SK-N-SH (cell line): ENCODE results near the gene PPP1R37. TPM values are rescaled to one million over a fixed set of nuclear protein-coding genes. Genes with fewer than 3 reads are reported as not detected.

Source experiments
- CTCF ChIA-PET: fragments of 300-600, 350-600 bp; formaldehyde crosslinking; extraction: SDS; loops from one replicate; lab custom pipeline; 2021; lab: Yijun Ruan, JAX
- POLR2A ChIA-PET: fragments of 350-600 bp; sonication (Branson Sonifier 250); formaldehyde crosslinking; extraction: SDS; loops from one replicate; lab custom pipeline; 2020; ENCODE audit warnings: antibody characterized with exemption, inconsistent platforms; lab: Yijun Ruan, JAX
- DNase-seq: peaks from one replicate; pipeline ENCODE4 v3.0.0; 2012
- H2AFZ ChIP-seq: fragments of 200-600 bp; sonication (generic); 2 replicates; pipeline ENCODE4 v1.8.1; 2016; ENCODE audit warnings: antibody characterized with exemption, mild to moderate bottlenecking, low read depth
- H3F3A ChIP-seq: fragments of 200-600 bp; sonication (generic); replicated peaks from 2 replicates; pipeline ENCODE3; 2016; ENCODE audit warnings: antibody characterized with exemption, mild to moderate bottlenecking; ENCODE audit not compliant: insufficient read depth
- H3K27ac ChIP-seq, 2 experiments: fragments of 200-500 bp in 1 of 2; fragments of 200-600 bp in 1 of 2; sonication (Bioruptor generic) in 1 of 2; sonication (generic), shearing (Covaris generic) in 1 of 2; 2 replicates each; pipeline versions ENCODE4 v1.5.1 to v1.6.1; 2014 to 2016; ENCODE audit warnings: low read depth in 2 of 2, inconsistent platforms in 1 of 2, low read length in 1 of 2, mild to moderate bottlenecking in 1 of 2, mixed read lengths in 1 of 2
- H3K27me3 ChIP-seq: fragments of 200-600 bp; sonication (generic), shearing (Covaris generic); 2 replicates; pipeline ENCODE4 v1.6.1; 2016; ENCODE audit warnings: mixed run types; ENCODE audit not compliant: insufficient read depth
- H3K36me3 ChIP-seq, 2 experiments: fragments of 200-500 bp in 1 of 2; fragments of 200-600 bp in 1 of 2; sonication (Bioruptor generic) in 1 of 2; sonication (generic) in 1 of 2; replicated peaks in 1 of 2; 2 replicates each; pipeline versions ENCODE3 to v1.5.1; 2014 to 2016; ENCODE audit warnings: low read length in 1 of 2, mild to moderate bottlenecking in 1 of 2; ENCODE audit not compliant: insufficient read depth in 2 of 2, control insufficient read depth in 1 of 2
- H3K4me1 ChIP-seq, 2 experiments: fragments of 200-500 bp in 1 of 2; fragments of 200-600 bp in 1 of 2; sonication (Bioruptor generic) in 1 of 2; sonication (generic), shearing (Covaris generic) in 1 of 2; 2 replicates each; pipeline versions ENCODE4 v1.5.1 to v1.6.1; 2014 to 2016; ENCODE audit warnings: low read depth in 1 of 2, low read length in 1 of 2, mixed run types in 1 of 2; ENCODE audit not compliant: insufficient read depth in 2 of 2, control insufficient read depth in 1 of 2
- H3K4me2 ChIP-seq: fragments of 200-600 bp; sonication (generic), shearing (Covaris generic); 2 replicates; pipeline ENCODE4 v1.6.1; 2017; ENCODE audit warnings: mixed run types
- H3K4me3 ChIP-seq, 2 experiments: fragments of 200-500 bp in 1 of 2; fragments of 200-600 bp in 1 of 2; sonication (Bioruptor generic) in 1 of 2; sonication (generic), shearing (Covaris generic) in 1 of 2; 2 replicates each; pipeline versions ENCODE4 v1.5.1 to v1.8.1; 2014 to 2016; ENCODE audit warnings: low read depth in 2 of 2, inconsistent platforms in 1 of 2, low read length in 1 of 2, mild to moderate bottlenecking in 1 of 2, mixed read lengths in 1 of 2, moderate library complexity in 1 of 2
- H3K79me2 ChIP-seq: fragments of 200-600 bp; sonication (generic); 2 replicates; pipeline ENCODE4 v1.8.1; 2017; ENCODE audit warnings: mild to moderate bottlenecking; ENCODE audit not compliant: insufficient read depth
- H3K9ac ChIP-seq: fragments of 200-600 bp; sonication (generic); 2 replicates; pipeline ENCODE4 v1.6.1; 2017; ENCODE audit warnings: mixed run types
- H3K9me2 ChIP-seq: fragments of 200-600 bp; sonication (generic); 2 replicates; pipeline ENCODE4 v1.6.1; 2017; ENCODE audit warnings: mixed run types
- H3K9me3 ChIP-seq: fragments of 200-600 bp; sonication (generic); 2 replicates; pipeline ENCODE4 v1.6.1; 2017; ENCODE audit warnings: mixed run types, mild to moderate bottlenecking, moderate library complexity
- H4K20me1 ChIP-seq: fragments of 200-600 bp; sonication (generic); 2 replicates; pipeline ENCODE4 v1.6.1; 2017; ENCODE audit warnings: mild to moderate bottlenecking, mixed run types; ENCODE audit not compliant: insufficient read depth
- CTCF ChIP-seq: fragments of 200-600 bp; sonication (generic); IDR thresholded peaks from 2 replicates; pipeline ENCODE4 v1.6.1; 2017; ENCODE audit warnings: antibody characterized with exemption, mild to moderate bottlenecking, moderate library complexity
- EZH2phosphoT487 ChIP-seq: fragments of 200-600 bp; sonication (generic); IDR thresholded peaks from 2 replicates; pipeline ENCODE4 v1.6.1; 2017; ENCODE audit warnings: low read depth, mixed run types, mild to moderate bottlenecking, antibody characterized with exemption, moderate library complexity, borderline replicate concordance
- FOSL2 ChIP-seq: IDR thresholded peaks from 2 replicates; pipeline ENCODE4 v1.4.0; 2012; ENCODE audit warnings: low read depth, mild to moderate bottlenecking, moderate library complexity, borderline replicate concordance
- FOXJ3 ChIP-seq: sonication (generic); formaldehyde crosslinking; IDR thresholded peaks from 2 replicates; pipeline ENCODE4 v1.5.1; 2020; ENCODE audit warnings: mild to moderate bottlenecking, missing genetic modification reagents
- JUND ChIP-seq: IDR thresholded peaks from 2 replicates; pipeline ENCODE4 v1.4.0; 2012
- MEF2A ChIP-seq: IDR thresholded peaks from 2 replicates; pipeline ENCODE4 v1.4.0; 2012; ENCODE audit warnings: low read depth, borderline replicate concordance
- NFIC ChIP-seq: IDR thresholded peaks from 2 replicates; pipeline ENCODE4 v1.4.0; 2012; ENCODE audit warnings: borderline replicate concordance
- PBX3 ChIP-seq: IDR thresholded peaks from 2 replicates; pipeline ENCODE4; 2012
- RAD21 ChIP-seq: IDR thresholded peaks from 2 replicates; pipeline ENCODE4 v1.6.1; 2012; ENCODE audit warnings: mild to moderate bottlenecking, low read length
- RCOR1 ChIP-seq: fragments of 150-350 bp; IDR thresholded peaks from 2 replicates; pipeline ENCODE4 v1.6.1; 2017; ENCODE audit warnings: antibody characterized with exemption, low read length
- REST ChIP-seq: IDR thresholded peaks from 2 replicates; pipeline ENCODE4 v1.6.1; 2012; ENCODE audit warnings: mild to moderate bottlenecking, low read depth, low read length, moderate library complexity
- TEAD4 ChIP-seq: IDR thresholded peaks from 2 replicates; pipeline ENCODE4 v1.4.0; 2012; ENCODE audit warnings: mild to moderate bottlenecking, borderline replicate concordance; ENCODE audit not compliant: insufficient read depth
- USF2 ChIP-seq: fragments of 150-350 bp; IDR thresholded peaks from 2 replicates; pipeline ENCODE4 v1.6.1; 2017; ENCODE audit warnings: antibody characterized with exemption, low read length, low read depth, borderline replicate concordance
- WGBS: methylation state at CpG from one replicate; pipeline ENCODE4 v1.1.6; 2017; ENCODE audit warnings: low lambda C conversion rate; 5-methylcytosine and 5-hydroxymethylcytosine counted together
- polyA plus RNA-seq, 3 experiments: library from polyadenylated mRNA; depleted of rRNA; stranded (reverse); fragments of >200 nt; gene quantifications; 2 replicates each; pipeline ENCODE4 v1.2.3, GENCODE V29; 2012
- TF ChIP-seq, protein P1 (sequence below): fragments of 150-350 bp; IDR thresholded peaks from 2 replicates; pipeline ENCODE4 v1.6.1; 2016; ENCODE audit warnings: mild to moderate bottlenecking, low read depth, low read length

PPP1R37 gene
- polyA plus RNA-seq, 1 of the 3 experiments (the other 2 are of a cell fraction), result 24.4 TPM

- ChIA-PET POLR2A (no interaction called here), CTCF (interaction anchor here (0.6 to 3.8 kb wide), 2 partner anchors 12 to 286 kb away, joined by 3 to 19 read pairs; no protein-coding TSS in a partner anchor)
- peaks cover 96% of the 10 kb centered on the region for H4K20me1 ChIP-seq
- H3K4me3 ChIP-seq, result no peak overlapping the region
- H3K9ac ChIP-seq, result no peak overlapping the region
- H3K9me2 ChIP-seq, result no peaks in the 10 kb centered on the region
- peaks cover 99% of the 10 kb centered on the region for H3K79me2 ChIP-seq
- H3F3A ChIP-seq, result no peaks in the 10 kb centered on the region
- H3K4me2 ChIP-seq, result no peak overlapping the region
- no peak for DNase-seq
- H3K27me3 ChIP-seq, result no peaks in the 10 kb centered on the region
- TF ChIP-seq JUND, result no peak
- no peak for TF ChIP-seq NFIC
- TF ChIP-seq FOXJ3, result no peak
- no peak for TF ChIP-seq PBX3
- H3K4me1 ChIP-seq, result no peaks in the 10 kb centered on the region; a peak in 1 of 4 replicates
- H3K9me3 ChIP-seq, result no peaks in the 10 kb centered on the region
- WGBS, result 83% methylated on average over 7 of the region's 7 CpGs
- peaks cover 24 to 38% of the 10 kb centered on the region in 2 experiments for H3K36me3 ChIP-seq
- H2AFZ ChIP-seq, result no peak overlapping the region
- H3K27ac ChIP-seq, result no peak overlapping the region
These were observed 45.7 kb upstream of the PPP1R37 start for GRCh38 chr19:45047188-45047797.

- POLR2A ChIA-PET, result interaction anchor here (1.8 kb wide), 1 partner anchor 9 kb away, joined by 4 read pairs; no protein-coding TSS in a partner anchor
- TF ChIP-seq RCOR1 (no peak), PBX3 (no peak), USF2 (no peak), REST (no peak), RAD21 (no peak), CTCF (no peak), FOSL2 (no peak), MEF2A (no peak), TEAD4 (no peak), NFIC (no peak), EZH2phosphoT487 (no peak)
- TF ChIP-seq, protein P1, sequence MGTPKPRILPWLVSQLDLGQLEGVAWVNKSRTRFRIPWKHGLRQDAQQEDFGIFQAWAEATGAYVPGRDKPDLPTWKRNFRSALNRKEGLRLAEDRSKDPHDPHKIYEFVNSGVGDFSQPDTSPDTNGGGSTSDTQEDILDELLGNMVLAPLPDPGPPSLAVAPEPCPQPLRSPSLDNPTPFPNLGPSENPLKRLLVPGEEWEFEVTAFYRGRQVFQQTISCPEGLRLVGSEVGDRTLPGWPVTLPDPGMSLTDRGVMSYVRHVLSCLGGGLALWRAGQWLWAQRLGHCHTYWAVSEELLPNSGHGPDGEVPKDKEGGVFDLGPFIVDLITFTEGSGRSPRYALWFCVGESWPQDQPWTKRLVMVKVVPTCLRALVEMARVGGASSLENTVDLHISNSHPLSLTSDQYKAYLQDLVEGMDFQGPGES, result no peak
These were observed 43.8 kb upstream of the PPP1R37 start for GRCh38 chr19:45049073-45049736.

More at GRCh38 chr19:45049073-45049736, 43.8 kb upstream of the PPP1R37 start:
- Histone ChIP-seq H3K4me1 (no peaks in the 10 kb centered on the region; a peak in 1 of 4 replicates), H2AFZ (no peak overlapping the region), H3K27ac (no peak overlapping the region), H3F3A (peaks cover 4% of the 10 kb centered on the region), H3K4me3 (no peak overlapping the region), H3K27me3 (no peaks in the 10 kb centered on the region), H3K36me3 (peaks cover 20 to 40% of the 10 kb centered on the region in 2 experiments), H3K9me2 (no peaks in the 10 kb centered on the region), H4K20me1 (peaks cover 86% of the 10 kb centered on the region), H3K9ac (no peak overlapping the region), H3K4me2 (no peak overlapping the region), H3K9me3 (no peaks in the 10 kb centered on the region), H3K79me2 (peaks cover 97% of the 10 kb centered on the region)
- DNase-seq, result no peak
- WGBS, result 92% methylated on average over 3 of the region's 8 CpGs
- CTCF ChIA-PET, result interaction anchor here (1.4 to 3.8 kb wide), 2 partner anchors 9 to 10 kb away, joined by 5 to 16 read pairs; no protein-coding TSS in a partner anchor
